IMR-90 (cell line): ENCODE data around the gene LATS2. TPM values are rescaled to one million over a fixed set of nuclear protein-coding genes. Genes with fewer than 3 reads are reported as not detected.

ENCODE experiments used
- ATAC-seq: fragments of 200-7000 bp; cut with Tn5 transposase; 2 replicates; pipeline ENCODE4 v1.9.1; 2020; ENCODE audit warnings: low read depth, mild to moderate bottlenecking, moderate library complexity
- BruUV-seq: library from RNA; stranded (reverse); fragments of 400-500 nt; replicated peaks from 2 replicates; lab custom pipeline; 2021; lab: Mats Ljungman, UMichigan
- CTCF ChIA-PET: fragments of 300-600 bp; formaldehyde crosslinking; extraction: SDS; loops from one replicate; lab custom pipeline; 2021; ENCODE audit warnings: antibody characterized with exemption; lab: Yijun Ruan, JAX
- POLR2A ChIA-PET: fragments of 300-600 bp; sonication (Branson Sonifier 250); formaldehyde crosslinking; loops from one replicate; lab custom pipeline; 2022; ENCODE audit warnings: antibody characterized with exemption; ENCODE audit not compliant: unreplicated experiment; lab: Charles Lee
- DNase-seq: peaks from one replicate; pipeline ENCODE4 v3.0.0; 2013
- H2AFZ ChIP-seq: replicated peaks from 2 replicates; pipeline ENCODE3; 2013; ENCODE audit warnings: low read length, mild to moderate bottlenecking; ENCODE audit not compliant: poor library complexity
- H2AK5ac ChIP-seq: 2 replicates; pipeline ENCODE4 v1.6.1; 2013; ENCODE audit warnings: low read depth, low read length, inconsistent platforms
- H2AK9ac ChIP-seq: replicated peaks from 2 replicates; pipeline ENCODE3; 2013; ENCODE audit warnings: mild to moderate bottlenecking, low read depth, low read length, moderate library complexity; ENCODE audit not compliant: poor library complexity
- H2BK120ac ChIP-seq: 2 replicates; pipeline ENCODE4 v1.6.1; 2013; ENCODE audit warnings: low read depth, low read length, inconsistent platforms
- H2BK15ac ChIP-seq: 3 replicates; pipeline ENCODE4 v1.6.1; 2013; ENCODE audit warnings: low read depth, low read length, inconsistent platforms
- H2BK20ac ChIP-seq: 2 replicates; pipeline ENCODE4 v1.6.1; 2013; ENCODE audit warnings: low read depth, mild to moderate bottlenecking, inconsistent platforms, low read length, moderate library complexity
- H2BK5ac ChIP-seq: 2 replicates; pipeline ENCODE4 v1.6.1; 2013; ENCODE audit warnings: mild to moderate bottlenecking, low read depth, low read length, inconsistent platforms; ENCODE audit not compliant: poor library complexity, severe bottlenecking
- H3K14ac ChIP-seq: replicated peaks from 2 replicates; pipeline ENCODE4 v1.6.1; 2013; ENCODE audit warnings: low read depth, low read length, inconsistent platforms
- H3K18ac ChIP-seq: 2 replicates; pipeline ENCODE4 v1.6.1; 2013; ENCODE audit warnings: low read depth, low read length, control low read depth
- H3K23ac ChIP-seq: 2 replicates; pipeline ENCODE4 v1.6.1; 2013; ENCODE audit warnings: low read depth, low read length, inconsistent platforms
- H3K27ac ChIP-seq: 2 replicates; pipeline ENCODE4 v1.5.1; 2013; ENCODE audit warnings: mild to moderate bottlenecking, control low read depth, low read length; ENCODE audit not compliant: insufficient read depth
- H3K27me3 ChIP-seq: 2 replicates; pipeline ENCODE4 v1.6.1; 2013; ENCODE audit warnings: low read length; ENCODE audit not compliant: control insufficient read depth, insufficient read depth
- H3K36me3 ChIP-seq: 2 replicates; pipeline ENCODE4 v1.6.1; 2013; ENCODE audit warnings: low read length, mixed read lengths; ENCODE audit not compliant: control insufficient read depth, insufficient read depth
- H3K4ac ChIP-seq: 2 replicates; pipeline ENCODE4 v1.6.1; 2013; ENCODE audit warnings: low read depth, low read length, inconsistent platforms
- H3K4me1 ChIP-seq: 2 replicates; pipeline ENCODE4 v1.6.1; 2013; ENCODE audit warnings: low read length, mixed read lengths; ENCODE audit not compliant: control insufficient read depth, insufficient read depth
- H3K4me2 ChIP-seq: 2 replicates; pipeline ENCODE4 v1.6.1; 2013; ENCODE audit warnings: low read depth, mild to moderate bottlenecking, control low read depth, low read length, moderate library complexity
- H3K4me3 ChIP-seq: 2 replicates; pipeline ENCODE4 v1.5.1; 2013; ENCODE audit warnings: low read depth, mild to moderate bottlenecking, control low read depth, low read length, moderate library complexity; ENCODE audit not compliant: insufficient read depth
- H3K56ac ChIP-seq: 2 replicates; pipeline ENCODE4 v1.6.1; 2013; ENCODE audit warnings: low read length, inconsistent platforms; ENCODE audit not compliant: insufficient read depth; ENCODE audit errors: extremely low read depth
- H3K79me1 ChIP-seq, 2 experiments: 2 replicates each; pipeline ENCODE4 v1.6.1; 2013; ENCODE audit warnings: low read length in 2 of 2, inconsistent platforms in 1 of 2, low read depth in 1 of 2
- H3K9ac ChIP-seq: 2 replicates; pipeline ENCODE4 v1.6.1; 2013; ENCODE audit warnings: low read depth, low read length, control low read depth
- H3K9me1 ChIP-seq: 2 replicates; pipeline ENCODE4 v1.6.1; 2013; ENCODE audit warnings: low read length, inconsistent platforms; ENCODE audit not compliant: insufficient read depth
- H3K9me3 ChIP-seq: 2 replicates; pipeline ENCODE4 v1.6.1; 2013; ENCODE audit warnings: low read length; ENCODE audit not compliant: control insufficient read depth, insufficient read depth
- H4K20me1 ChIP-seq: 2 replicates; pipeline ENCODE4 v1.6.1; 2013; ENCODE audit warnings: low read length, inconsistent platforms; ENCODE audit not compliant: insufficient read depth
- H4K5ac ChIP-seq: 2 replicates; pipeline ENCODE4 v1.6.1; 2013; ENCODE audit warnings: mild to moderate bottlenecking, low read depth, low read length, control low read depth
- H4K8ac ChIP-seq, 2 experiments: 2 replicates each; pipeline ENCODE4 v1.6.1; 2013; ENCODE audit warnings: low read depth in 2 of 2, low read length in 2 of 2, control low read depth in 1 of 2, inconsistent platforms in 1 of 2
- H4K91ac ChIP-seq: 2 replicates; pipeline ENCODE4 v1.6.1; 2013; ENCODE audit warnings: low read depth, low read length, inconsistent platforms; ENCODE audit not compliant: insufficient read depth
- BHLHE40 ChIP-seq: fragments of 150-350 bp; IDR thresholded peaks from 2 replicates; pipeline ENCODE4 v1.6.1; 2016; ENCODE audit warnings: mild to moderate bottlenecking, low read depth, low read length
- CEBPB ChIP-seq: IDR thresholded peaks from 2 replicates; pipeline ENCODE4 v1.6.1; 2012; ENCODE audit warnings: low read depth, low read length, improper control_type of control experiment
- FOS ChIP-seq: fragments of 150-350 bp; IDR thresholded peaks from 2 replicates; pipeline ENCODE4 v1.6.1; 2016; ENCODE audit warnings: low read depth, low read length
- MAZ ChIP-seq: IDR thresholded peaks from 2 replicates; pipeline ENCODE4 v1.6.1; 2012; ENCODE audit warnings: low read depth, mild to moderate bottlenecking, low read length, improper control_type of control experiment, moderate library complexity, borderline replicate concordance
- POLR2A ChIP-seq: IDR thresholded peaks from 2 replicates; pipeline ENCODE4 v1.6.1; 2012; ENCODE audit warnings: mild to moderate bottlenecking, low read depth, low read length
- RFX5 ChIP-seq: IDR thresholded peaks from 2 replicates; pipeline ENCODE4 v1.8.0; 2012; ENCODE audit warnings: low read depth, mild to moderate bottlenecking, low read length, moderate library complexity
- WGBS, 2 experiments: methylation state at CpG; one replicate each; pipeline versions ENCODE4 v1.1.5 to v1.1.7; 2013; ENCODE audit warnings: missing lambda C conversion rate in 2 of 2; ENCODE audit not compliant: insufficient read length in 1 of 2; ENCODE audit errors: extremely low coverage in 2 of 2; 5-methylcytosine and 5-hydroxymethylcytosine counted together
- dilution Hi-C: fragments of 300-500 bp; cut with HindIII; formaldehyde crosslinking; loops from one replicate; pipeline ENCODE4 v1.14.3; 2018; ENCODE audit warnings: low sequenced_read_pairs; ENCODE audit not compliant: unreplicated experiment
- in situ Hi-C: fragments of 300-500 bp; cut with MboI; formaldehyde crosslinking; loops from 3 replicates; pipeline ENCODE4 v1.14.3; 2019; ENCODE audit warnings: low sequenced_read_pairs, inconsistent platforms, mixed read lengths
- intact Hi-C: fragments of 100-400 bp; cut with micrococcal nuclease; formaldehyde crosslinking; loops from 2 replicates; pipeline ENCODE4 v1.10.0; 2022
- polyA plus RNA-seq, 3 experiments: library from polyadenylated mRNA; depleted of rRNA; stranded (reverse); fragments of >200 nt; gene quantifications; 2 replicates each; pipeline ENCODE4 v1.2.3, GENCODE V29; 2012; ENCODE audit warnings: low replicate concordance in 1 of 3
- total RNA-seq: library from RNA; depleted of rRNA; stranded (reverse); fragments of >200 nt; gene quantifications from 2 replicates; pipeline ENCODE4 v1.2.3, GENCODE V29; 2012
- TF ChIP-seq, protein P1 (sequence below): fragments of 150-350 bp; IDR thresholded peaks from 2 replicates; pipeline ENCODE4 v1.6.1; 2017; ENCODE audit warnings: mild to moderate bottlenecking, antibody characterized with exemption, low read length, low read depth
- TF ChIP-seq, protein P2 (sequence below): fragments of 150-350 bp; IDR thresholded peaks from 2 replicates; pipeline ENCODE4 v1.6.1; 2016; ENCODE audit warnings: low read depth, mild to moderate bottlenecking, low read length, moderate library complexity, borderline replicate concordance

The LATS2 gene
- total and polyA plus RNA-seq, 2 of the 4 experiments (the other 2 are of a cell fraction): 12.7 to 22.4 TPM

DNA sequence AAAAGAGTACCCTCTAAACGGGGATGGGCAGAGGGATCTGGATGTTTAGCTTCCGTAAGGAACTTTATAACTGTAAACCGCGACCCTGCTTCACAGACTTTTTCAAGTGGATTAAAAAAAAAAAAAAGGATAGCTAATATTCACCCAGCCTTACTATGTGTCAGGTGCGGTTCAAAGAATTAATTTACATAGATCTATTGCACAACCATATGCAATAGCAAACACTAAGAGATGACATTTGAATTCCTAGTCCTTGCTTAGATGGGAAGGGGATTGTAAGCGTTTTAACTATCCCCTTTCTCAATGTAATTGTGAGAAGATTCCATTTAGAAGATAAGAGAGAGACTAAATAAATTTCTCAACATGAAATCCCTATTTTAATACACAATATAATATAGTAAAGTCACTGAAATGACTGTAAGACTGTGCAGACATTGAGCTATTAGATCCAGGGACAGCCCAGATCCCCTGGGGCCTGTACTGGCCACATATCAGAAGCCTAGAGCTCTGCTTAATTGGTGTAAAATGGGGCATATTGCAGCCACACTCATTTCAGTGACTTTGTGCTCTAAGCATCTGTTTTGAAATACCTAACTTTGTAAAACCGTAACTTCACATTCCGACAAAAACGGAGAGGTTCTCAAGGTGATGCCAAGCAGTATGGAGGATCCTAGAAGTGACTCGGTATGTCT is 13.6 kb downstream of the LATS2 start:
- H4K5ac ChIP-seq: no peak overlapping the region
- no peak overlapping the region for H2BK15ac ChIP-seq
- no peak overlapping the region for H3K14ac ChIP-seq
- no peaks in the 10 kb centered on the region for H3K9me3 ChIP-seq
- H3K23ac ChIP-seq: no peak overlapping the region
- peaks cover 12 to 78% of the 10 kb centered on the region in 2 experiments for H3K79me1 ChIP-seq
- ChIA-PET CTCF (no interaction called here), POLR2A (interaction anchor here (0.6 kb wide), 1 partner anchor 1097 kb away, joined by 6 read pairs; no protein-coding TSS in a partner anchor)
- peaks cover 44% of the 10 kb centered on the region for H3K9me1 ChIP-seq
- no peak overlapping the region for H3K4ac ChIP-seq
- H2BK5ac ChIP-seq: no peak overlapping the region
- dilution Hi-C loops: no loop called here
- H4K8ac ChIP-seq: no peak overlapping the region
- BruUV-seq: no TSS peak
- no peak overlapping the region for H2AFZ ChIP-seq
- no peaks in the 10 kb centered on the region for H3K27me3 ChIP-seq
- H2AK5ac ChIP-seq: no peak overlapping the region
- ATAC-seq (no peak), DNase-seq (no peak)
- WGBS, 2 experiments: no CpG with 5 or more reads among the region's 10 CpGs
- H2BK120ac ChIP-seq: no peak overlapping the region
- H4K91ac ChIP-seq: no peak overlapping the region
- TF ChIP-seq POLR2A: no peak
- TF ChIP-seq, protein P1, sequence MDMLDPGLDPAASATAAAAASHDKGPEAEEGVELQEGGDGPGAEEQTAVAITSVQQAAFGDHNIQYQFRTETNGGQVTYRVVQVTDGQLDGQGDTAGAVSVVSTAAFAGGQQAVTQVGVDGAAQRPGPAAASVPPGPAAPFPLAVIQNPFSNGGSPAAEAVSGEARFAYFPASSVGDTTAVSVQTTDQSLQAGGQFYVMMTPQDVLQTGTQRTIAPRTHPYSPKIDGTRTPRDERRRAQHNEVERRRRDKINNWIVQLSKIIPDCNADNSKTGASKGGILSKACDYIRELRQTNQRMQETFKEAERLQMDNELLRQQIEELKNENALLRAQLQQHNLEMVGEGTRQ: no peak
- TF ChIP-seq CEBPB: peak; percentile 83
- TF ChIP-seq BHLHE40: no peak
- no peak for TF ChIP-seq MAZ
- no peak for TF ChIP-seq FOS
- no peak for TF ChIP-seq RFX5
- TF ChIP-seq, protein P2, sequence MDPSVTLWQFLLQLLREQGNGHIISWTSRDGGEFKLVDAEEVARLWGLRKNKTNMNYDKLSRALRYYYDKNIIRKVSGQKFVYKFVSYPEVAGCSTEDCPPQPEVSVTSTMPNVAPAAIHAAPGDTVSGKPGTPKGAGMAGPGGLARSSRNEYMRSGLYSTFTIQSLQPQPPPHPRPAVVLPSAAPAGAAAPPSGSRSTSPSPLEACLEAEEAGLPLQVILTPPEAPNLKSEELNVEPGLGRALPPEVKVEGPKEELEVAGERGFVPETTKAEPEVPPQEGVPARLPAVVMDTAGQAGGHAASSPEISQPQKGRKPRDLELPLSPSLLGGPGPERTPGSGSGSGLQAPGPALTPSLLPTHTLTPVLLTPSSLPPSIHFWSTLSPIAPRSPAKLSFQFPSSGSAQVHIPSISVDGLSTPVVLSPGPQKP: no peak
- H3K56ac ChIP-seq: no peak overlapping the region
- peaks cover 31% of the 10 kb centered on the region for H3K4me1 ChIP-seq
- H3K36me3 ChIP-seq: peaks cover 35% of the 10 kb centered on the region
- H3K27ac ChIP-seq: no peak overlapping the region
- no peak overlapping the region for H2AK9ac ChIP-seq
- in situ Hi-C loops: no loop called here
- H3K4me3 ChIP-seq: no peak overlapping the region
- H3K18ac ChIP-seq: no peak overlapping the region
- no peak overlapping the region for H3K4me2 ChIP-seq
- H3K9ac ChIP-seq: no peak overlapping the region
- no peak overlapping the region for H2BK20ac ChIP-seq
- H4K20me1 ChIP-seq: peaks cover 98% of the 10 kb centered on the region
- intact Hi-C loops: no loop called here
